ENCODE measurements around the gene PCDHGB3. TPM values are rescaled to one million over a fixed set of nuclear protein-coding genes. Genes with fewer than 3 reads are reported as not detected.

The PCDHGB3 gene
- polyA plus RNA-seq, 1 donor = 1.8 TPM

DNA sequence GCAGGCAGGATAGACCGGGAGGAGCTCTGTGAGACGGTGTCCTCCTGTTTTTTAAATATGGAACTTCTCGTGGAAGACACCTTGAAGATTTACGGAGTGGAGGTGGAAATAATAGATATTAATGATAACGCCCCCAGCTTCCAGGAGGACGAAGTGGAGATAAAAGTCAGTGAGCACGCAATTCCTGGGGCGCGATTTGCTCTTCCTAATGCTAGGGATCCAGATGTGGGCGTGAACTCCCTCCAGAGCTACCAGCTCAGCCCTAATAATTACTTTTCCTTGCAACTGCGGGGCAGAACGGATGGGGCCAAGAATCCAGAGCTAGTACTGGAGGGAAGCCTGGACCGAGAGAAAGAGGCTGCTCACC lies 51.4 kb downstream of the PCDHGB3 start:
- no peak for DNase-seq

Other genes starting within 250 kb of the PCDHGB3 start
- gene PCDHB4, start 248.4 kb upstream of the PCDHGB3 start, polyA plus RNA-seq (ENCODE audit: insufficient read length) = 3.1 TPM
- gene PCDHB5, start 235.0 kb upstream of the PCDHGB3 start, polyA plus RNA-seq (ENCODE audit: insufficient read length) = 3.2 TPM
- gene PCDHB6, start 220.2 kb upstream of the PCDHGB3 start, polyA plus RNA-seq (ENCODE audit: insufficient read length) = 2.4 TPM
- gene PCDHB7, start 197.6 kb upstream of the PCDHGB3 start, polyA plus RNA-seq (ENCODE audit: insufficient read length) = 3.2 TPM
- 2.1 TPM for gene PCDHB8, start 192.5 kb upstream of the PCDHGB3 start, polyA plus RNA-seq (ENCODE audit: insufficient read length)
- gene PCDHB16, start 187.9 kb upstream of the PCDHGB3 start, polyA plus RNA-seq (ENCODE audit: insufficient read length) = 3.9 TPM
- gene PCDHB9, start 183.1 kb upstream of the PCDHGB3 start, polyA plus RNA-seq (ENCODE audit: insufficient read length) = 3.2 TPM
- gene PCDHB10, start 177.9 kb upstream of the PCDHGB3 start, polyA plus RNA-seq (ENCODE audit: insufficient read length) = 5.3 TPM
- gene PCDHB11, start 170.6 kb upstream of the PCDHGB3 start, polyA plus RNA-seq (ENCODE audit: insufficient read length) = 4.4 TPM
- gene PCDHB12, start 161.5 kb upstream of the PCDHGB3 start, polyA plus RNA-seq (ENCODE audit: insufficient read length) = 4.7 TPM
- 2.8 TPM for gene PCDHB13, start 156.3 kb upstream of the PCDHGB3 start, polyA plus RNA-seq (ENCODE audit: insufficient read length)
- gene PCDHB14, start 146.9 kb upstream of the PCDHGB3 start, polyA plus RNA-seq (ENCODE audit: insufficient read length) = 7.5 TPM
- 9.4 TPM for gene PCDHB15, start 124.8 kb upstream of the PCDHGB3 start, polyA plus RNA-seq (ENCODE audit: insufficient read length)
- not detected for gene SLC25A2, start 66.2 kb upstream of the PCDHGB3 start, polyA plus RNA-seq (ENCODE audit: insufficient read length)
- gene TAF7, start 49.5 kb upstream of the PCDHGB3 start, polyA plus RNA-seq (ENCODE audit: insufficient read length) = 76.5 TPM
- 0.77 TPM for gene PCDHGA1, start 39.7 kb upstream of the PCDHGB3 start, polyA plus RNA-seq (ENCODE audit: insufficient read length)
- gene PCDHGA2, start 31.5 kb upstream of the PCDHGB3 start, polyA plus RNA-seq (ENCODE audit: insufficient read length) = 2.1 TPM
- 1.0 TPM for gene PCDHGA3, start 26.4 kb upstream of the PCDHGB3 start, polyA plus RNA-seq (ENCODE audit: insufficient read length)
- 0.45 TPM for gene PCDHGB1, start 20.1 kb upstream of the PCDHGB3 start, polyA plus RNA-seq (ENCODE audit: insufficient read length)
- 1.6 TPM for gene PCDHGA4, start 15.2 kb upstream of the PCDHGB3 start, polyA plus RNA-seq (ENCODE audit: insufficient read length)
- gene PCDHGB2, start 10.2 kb upstream of the PCDHGB3 start, polyA plus RNA-seq (ENCODE audit: insufficient read length) = 2.8 TPM
- gene PCDHGA5, start 6.1 kb upstream of the PCDHGB3 start, polyA plus RNA-seq (ENCODE audit: insufficient read length) = 2.6 TPM
- gene PCDHGA6, start 3.6 kb downstream of the PCDHGB3 start, polyA plus RNA-seq (ENCODE audit: insufficient read length) = 4.4 TPM
- gene PCDHGA7, start 12.5 kb downstream of the PCDHGB3 start, polyA plus RNA-seq (ENCODE audit: insufficient read length) = 1.6 TPM
- gene PCDHGB4, start 17.5 kb downstream of the PCDHGB3 start, polyA plus RNA-seq (ENCODE audit: insufficient read length) = 2.6 TPM
- 0.80 TPM for gene PCDHGA8, start 22.4 kb downstream of the PCDHGB3 start, polyA plus RNA-seq (ENCODE audit: insufficient read length)
- gene PCDHGB5, start 27.7 kb downstream of the PCDHGB3 start, polyA plus RNA-seq (ENCODE audit: insufficient read length) = 4.1 TPM
- 4.4 TPM for gene PCDHGA9, start 32.5 kb downstream of the PCDHGB3 start, polyA plus RNA-seq (ENCODE audit: insufficient read length)
- 4.0 TPM for gene PCDHGB6, start 37.8 kb downstream of the PCDHGB3 start, polyA plus RNA-seq (ENCODE audit: insufficient read length)
- gene PCDHGA10, start 42.7 kb downstream of the PCDHGB3 start, polyA plus RNA-seq (ENCODE audit: insufficient read length) = 1.6 TPM
- gene PCDHGB7, start 47.4 kb downstream of the PCDHGB3 start, polyA plus RNA-seq (ENCODE audit: insufficient read length) = 9.9 TPM
- gene PCDHGA11, start 50.8 kb downstream of the PCDHGB3 start, polyA plus RNA-seq (ENCODE audit: insufficient read length) = 3.0 TPM
- 2.4 TPM for gene PCDHGA12, start 60.3 kb downstream of the PCDHGB3 start, polyA plus RNA-seq (ENCODE audit: insufficient read length)
- 119 TPM for gene PCDHGC3, start 105.7 kb downstream of the PCDHGB3 start, polyA plus RNA-seq (ENCODE audit: insufficient read length)
- gene PCDHGC4, start 114.8 kb downstream of the PCDHGB3 start, polyA plus RNA-seq (ENCODE audit: insufficient read length) = 1.7 TPM
- gene PCDHGC5, start 118.8 kb downstream of the PCDHGB3 start, polyA plus RNA-seq (ENCODE audit: insufficient read length) = 1.1 TPM
- gene DIAPH1, start 248.8 kb downstream of the PCDHGB3 start, polyA plus RNA-seq (ENCODE audit: insufficient read length) = 22.7 TPM

Data from hindlimb muscle (tissue), 1 donor.